H1 (cell line): Measurements from ENCODE around the gene MYO1D. TPM values are rescaled to one million over a fixed set of nuclear protein-coding genes. Genes with fewer than 3 reads are reported as not detected.

Experiments
- CTCF ChIA-PET: fragments of 300-600 bp; sonication (Branson Sonifier 250); formaldehyde crosslinking; loops from one replicate; lab custom pipeline; 2021; ENCODE audit not compliant: partially characterized antibody; lab: Charles Lee
- POLR2A ChIA-PET: fragments of 300-600 bp; sonication (Branson Sonifier 250); formaldehyde crosslinking; loops from one replicate; lab custom pipeline; 2021; ENCODE audit warnings: inconsistent platforms; ENCODE audit not compliant: partially characterized antibody; lab: Charles Lee
- DNase-seq, 2 experiments: peaks; one replicate each; pipeline versions ENCODE4 v3.0.0 to v3.0.0-alpha.2; 2010 to 2022; ENCODE audit warnings: low spot score in 2 of 2, low read depth in 1 of 2, mixed read lengths in 1 of 2
- FAIRE-seq: peaks from 2 replicates; lab custom pipeline; 2011; peaks lifted over from hg19 to GRCh38; lab: Jason Lieb, UNC
- H2AFZ ChIP-seq: 2 replicates; pipeline ENCODE4 v1.8.1; 2012; ENCODE audit warnings: low read length, inconsistent platforms
- H2AK5ac ChIP-seq: 2 replicates; pipeline ENCODE4 v1.6.1; 2013; ENCODE audit warnings: low read depth, low read length
- H2BK120ac ChIP-seq: replicated peaks from 2 replicates; pipeline ENCODE3; 2013; ENCODE audit warnings: low read depth, low read length, inconsistent platforms
- H2BK12ac ChIP-seq: 2 replicates; pipeline ENCODE4 v1.6.1; 2013; ENCODE audit warnings: low read depth, low read length
- H2BK15ac ChIP-seq: 2 replicates; pipeline ENCODE4 v1.6.1; 2013; ENCODE audit warnings: low read length
- H2BK20ac ChIP-seq: 2 replicates; pipeline ENCODE4 v1.6.1; 2013; ENCODE audit warnings: low read length
- H2BK5ac ChIP-seq: 2 replicates; pipeline ENCODE4 v1.6.1; 2013; ENCODE audit warnings: low read depth, low read length
- H3K14ac ChIP-seq: 2 replicates; pipeline ENCODE4 v1.6.1; 2013; ENCODE audit warnings: inconsistent platforms; ENCODE audit not compliant: insufficient read length
- H3K18ac ChIP-seq: 2 replicates; pipeline ENCODE4 v1.6.1; 2013; ENCODE audit warnings: low read length; ENCODE audit errors: extremely low read depth
- H3K23ac ChIP-seq: 2 replicates; pipeline ENCODE4 v1.6.1; 2013; ENCODE audit warnings: inconsistent platforms; ENCODE audit not compliant: insufficient read length
- H3K23me2 ChIP-seq: 2 replicates; pipeline ENCODE4 v1.6.1; 2013; ENCODE audit warnings: low read depth, low read length
- H3K27ac ChIP-seq: 2 replicates; pipeline ENCODE4 v1.6.1; 2011; ENCODE audit warnings: low read depth, low read length, inconsistent platforms
- H3K27me3 ChIP-seq, 4 experiments: replicated peaks in 1 of 4; 1 replicate in 1 of 4; 2 replicates in 3 of 4; pipeline versions ENCODE4 v1.6.1 to v1.8.1; 2011 to 2013; ENCODE audit warnings: low read length in 3 of 4, mild to moderate bottlenecking in 3 of 4, inconsistent platforms in 2 of 4, mixed read lengths in 2 of 4, moderate library complexity in 1 of 4; ENCODE audit not compliant: control insufficient read depth in 3 of 4, insufficient read depth in 3 of 4; ENCODE audit errors: extremely low read depth in 1 of 4
- H3K36me3 ChIP-seq, 4 experiments: 2 replicates each; pipeline versions ENCODE4 v1.6.1 to v1.8.1; 2011 to 2013; ENCODE audit warnings: mild to moderate bottlenecking in 4 of 4, low read length in 3 of 4, moderate library complexity in 2 of 4, control low read depth in 1 of 4, inconsistent platforms in 1 of 4; ENCODE audit not compliant: insufficient read depth in 4 of 4, control insufficient read depth in 2 of 4
- H3K4ac ChIP-seq: replicated peaks from 2 replicates; pipeline ENCODE3; 2013; ENCODE audit warnings: low read length, low read depth, mixed read lengths, inconsistent platforms; ENCODE audit not compliant: insufficient read length
- H3K4me1 ChIP-seq, 4 experiments: replicated peaks in 1 of 4; 1 replicate in 1 of 4; 2 replicates in 3 of 4; pipeline versions ENCODE4 v1.6.1 to v1.8.1; 2011 to 2013; ENCODE audit warnings: low read length in 3 of 4, inconsistent platforms in 2 of 4, mixed read lengths in 1 of 4; ENCODE audit not compliant: insufficient read depth in 4 of 4, control insufficient read depth in 3 of 4
- H3K4me2 ChIP-seq, 2 experiments: 2 replicates each; pipeline versions ENCODE4 v1.6.1 to v1.8.1; 2011 to 2013; ENCODE audit warnings: low read depth in 2 of 2, low read length in 2 of 2, control low read depth in 1 of 2, inconsistent platforms in 1 of 2, mild to moderate bottlenecking in 1 of 2; ENCODE audit not compliant: insufficient read depth in 1 of 2
- H3K4me3 ChIP-seq, 4 experiments: fragments of 200-600, 300-600 bp in 1 of 4; sonication (generic), shearing (Covaris generic), sonication (Bioruptor Twin) in 1 of 4; 2 replicates each; pipeline versions ENCODE4 v1.5.1 to v1.8.1; 2011 to 2016; ENCODE audit warnings: low read length in 4 of 4, low read depth in 3 of 4, control low read depth in 2 of 4, inconsistent platforms in 2 of 4, mild to moderate bottlenecking in 2 of 4, mixed read lengths in 1 of 4, moderate library complexity in 1 of 4; ENCODE audit not compliant: insufficient read depth in 2 of 4; ENCODE audit errors: extremely low read depth in 1 of 4
- H3K56ac ChIP-seq: replicated peaks from 2 replicates; pipeline ENCODE3; 2013; ENCODE audit warnings: low read depth, mild to moderate bottlenecking, mixed read lengths, low read length, inconsistent platforms; ENCODE audit not compliant: insufficient read length
- H3K79me1 ChIP-seq: 2 replicates; pipeline ENCODE4 v1.6.1; 2013; ENCODE audit warnings: low read depth, low read length, control low read depth
- H3K79me2 ChIP-seq, 2 experiments: 2 replicates each; pipeline versions ENCODE4 v1.6.1 to v1.8.1; 2012 to 2013; ENCODE audit warnings: low read length in 2 of 2, mild to moderate bottlenecking in 2 of 2, inconsistent platforms in 1 of 2; ENCODE audit not compliant: insufficient read depth in 2 of 2, control insufficient read depth in 1 of 2
- H3K9ac ChIP-seq, 4 experiments: replicated peaks in 1 of 4; 1 replicate in 1 of 4; 2 replicates in 3 of 4; pipeline versions ENCODE4 v1.6.1 to v1.8.1; 2011 to 2013; ENCODE audit warnings: low read depth in 3 of 4, low read length in 3 of 4, control low read depth in 2 of 4, mild to moderate bottlenecking in 2 of 4, moderate library complexity in 2 of 4, inconsistent platforms in 1 of 4; ENCODE audit errors: extremely low read depth in 1 of 4
- H3K9me3 ChIP-seq, 2 experiments: 2 replicates each; pipeline versions ENCODE4 v1.6.1 to v1.8.1; 2012 to 2013; ENCODE audit warnings: mild to moderate bottlenecking in 2 of 2, moderate library complexity in 2 of 2, control low read depth in 1 of 2, inconsistent platforms in 1 of 2, low read depth in 1 of 2, low read length in 1 of 2, mixed read lengths in 1 of 2; ENCODE audit not compliant: insufficient read depth in 2 of 2
- H4K20me1 ChIP-seq, 2 experiments: replicated peaks in 1 of 2; 2 replicates each; pipeline versions ENCODE3 to v1.8.1; 2011 to 2013; ENCODE audit warnings: inconsistent platforms in 2 of 2, low read length in 2 of 2, mild to moderate bottlenecking in 1 of 2; ENCODE audit not compliant: insufficient read depth in 2 of 2, control insufficient read depth in 1 of 2
- H4K5ac ChIP-seq: 2 replicates; pipeline ENCODE4 v1.6.1; 2013; ENCODE audit warnings: low read length, low read depth, mixed read lengths, inconsistent platforms; ENCODE audit not compliant: insufficient read length
- H4K8ac ChIP-seq: 2 replicates; pipeline ENCODE4 v1.8.0; 2013; ENCODE audit warnings: mild to moderate bottlenecking, moderate library complexity, low read length, inconsistent platforms; ENCODE audit not compliant: insufficient read depth; ENCODE audit errors: extremely low read depth
- H4K91ac ChIP-seq: replicated peaks from 2 replicates; pipeline ENCODE3; 2013; ENCODE audit warnings: low read length, mixed read lengths, inconsistent platforms; ENCODE audit not compliant: insufficient read length
- RAD21 ChIP-seq, 2 experiments: IDR thresholded peaks in 1 of 2; conservative IDR thresholded peaks in 1 of 2; 2 replicates each; pipeline ENCODE4 v1.6.1; 2011; ENCODE audit warnings: low read depth in 2 of 2, low read length in 2 of 2, improper control_type of control experiment in 1 of 2, inconsistent platforms in 1 of 2, mild to moderate bottlenecking in 1 of 2, moderate library complexity in 1 of 2
- RFX5 ChIP-seq: IDR thresholded peaks from 2 replicates; pipeline ENCODE4 v1.6.1; 2011; ENCODE audit warnings: low read depth, low read length, improper control_type of control experiment, borderline replicate concordance
- SP1 ChIP-seq: IDR thresholded peaks from 2 replicates; pipeline ENCODE4 v1.6.1; 2011; ENCODE audit warnings: low read depth, low read length
- WGBS, 2 experiments: shearing (Covaris generic) in 1 of 2; methylation state at CpG; one replicate each; pipeline versions ENCODE4 v1.1.6 to v1.1.7; 2013 to 2015; ENCODE audit warnings: low lambda C conversion rate in 2 of 2, mixed read lengths in 2 of 2, inconsistent platforms in 1 of 2, low coverage in 1 of 2, missing lambda C conversion rate in 1 of 2; ENCODE audit not compliant: insufficient replicate concordance in 2 of 2, insufficient coverage in 1 of 2, insufficient read length in 1 of 2; ENCODE audit errors: extremely low coverage in 1 of 2, missing lambda C conversion rate in 1 of 2; 5-methylcytosine and 5-hydroxymethylcytosine counted together
- polyA plus RNA-seq, 7 experiments: library from polyadenylated mRNA; depleted of rRNA in 3 of 7; stranded (reverse) in 5 of 7; unstranded in 2 of 7; fragments of >200 nt in 5 of 7; fragments of 200-250 nt in 2 of 7; gene quantifications; 1 replicate in 5 of 7; 2 replicates in 1 of 7; 4 replicates in 1 of 7; pipeline versions ENCODE4 v1.2.1 to v1.2.3, GENCODE V29; 2011 to 2013; ENCODE audit warnings: missing spikeins in 2 of 7, mixed read lengths in 2 of 7
- total RNA-seq: library from RNA; stranded (reverse); fragmentation: NEBNext Ultra II Directional; extraction: Animal tissue kit (Norgen Biotek cat#: 25700); gene quantifications from 2 replicates; pipeline ENCODE4 v1.2.1, GENCODE V29; 2021

Gene MYO1D
- total and polyA plus RNA-seq, 2 of the 8 experiments (the other 6 are each of a cell fraction or from before 2014, with no cell fraction given): 6.5 to 25.4 TPM

- H2BK20ac ChIP-seq: no peak overlapping the region
- no peak overlapping the region for H3K27ac ChIP-seq
- H3K23me2 ChIP-seq: no peaks in the 10 kb centered on the region
- H3K79me1 ChIP-seq: no peaks in the 10 kb centered on the region
- CTCF ChIA-PET: interaction anchor here (1.2 to 4.8 kb wide), 3 partner anchors 12 to 18 kb away, joined by 3 to 47 read pairs (median 5); no protein-coding TSS in a partner anchor
- H2BK5ac ChIP-seq: no peak overlapping the region
- H3K56ac ChIP-seq: no peak overlapping the region
- no peak overlapping the region for H2AFZ ChIP-seq
- H3K9me3 ChIP-seq: no peaks in the 10 kb centered on the region
- no peak for DNase-seq
- no peak overlapping the region for H3K4ac ChIP-seq
- H3K4me3 ChIP-seq: no peak overlapping the region
- H3K4me1 ChIP-seq: peaks cover 0 to 4% (median 1%) of the 10 kb centered on the region in 4 experiments; a peak in 2 of 7 replicates
- POLR2A ChIA-PET: interaction anchor here (0.6 to 1.6 kb wide), 2 partner anchors 10 to 101 kb away, joined by 3 read pairs; no protein-coding TSS in a partner anchor
- H4K91ac ChIP-seq: no peak overlapping the region
- no peak overlapping the region for H3K4me2 ChIP-seq
- FAIRE-seq: no peak
- 85% methylated on average over 4 of the region's 5 CpGs; no CpG with 5 or more reads in 1 of the 2 experiments for WGBS, 2 experiments
- H2BK15ac ChIP-seq: no peak overlapping the region
- no peak overlapping the region for H2BK120ac ChIP-seq
- no peaks in the 10 kb centered on the region for H3K27me3 ChIP-seq
- H2AK5ac ChIP-seq: no peak overlapping the region
- H2BK12ac ChIP-seq: no peak overlapping the region
- H3K9ac ChIP-seq: no peak overlapping the region
- no peak overlapping the region for H3K14ac ChIP-seq
- no peak overlapping the region for H4K8ac ChIP-seq
- H3K79me2 ChIP-seq: peaks cover 16 to 88% of the 10 kb centered on the region in 2 experiments
- peaks cover 3 to 6% of the 10 kb centered on the region in 2 experiments for H4K20me1 ChIP-seq
- no peak overlapping the region for H3K18ac ChIP-seq
- peaks cover 6 to 72% (median 41%) of the 10 kb centered on the region in 4 experiments; a peak in 7 of 8 replicates for H3K36me3 ChIP-seq
- no peak overlapping the region for H3K23ac ChIP-seq
- TF ChIP-seq RAD21 (IDR thresholded peaks at IDR 0.05 in 1 of 2, conservative IDR thresholded peaks at IDR 0.05 in 1 of 2; ENCODE audit: low read depth in 2 of 2, low read length in 2 of 2): no peak
- no peak for TF ChIP-seq SP1
- no peak for TF ChIP-seq RFX5
- H4K5ac ChIP-seq: no peak overlapping the region
Measured at GRCh38 chr17:32449963-32450362, 427.0 kb downstream of the MYO1D start.
